GM23248 (cell line): ENCODE data around the gene KCMF1.

Experiments used
- EZH2 ChIP-seq: fragments of 200-600 bp; sonication (generic); IDR thresholded peaks from 2 replicates; pipeline ENCODE4 v1.6.1; 2018; ENCODE audit warnings: antibody characterized with exemption, mild to moderate bottlenecking; ENCODE audit not compliant: insufficient read depth, poor library complexity, severe bottlenecking
- EZH2phosphoT487 ChIP-seq: fragments of 200-600 bp; sonication (generic); IDR thresholded peaks from 2 replicates; pipeline ENCODE4 v1.6.1; 2018; ENCODE audit warnings: antibody characterized with exemption, moderate library complexity, mild to moderate bottlenecking, low read depth; ENCODE audit not compliant: insufficient read depth

GRCh38 chr2:85042330-85042729 lies 71.4 kb downstream of the KCMF1 start:
- TF ChIP-seq EZH2, result no peak
- TF ChIP-seq EZH2phosphoT487, result no peak
